Measurements from ENCODE around the gene STMND1.

Gene STMND1

GRCh38 chr6:17178326-17178725, 76.5 kb downstream of the STMND1 start:
- in situ Hi-C loops (cut with MboI; ENCODE audit: low sequenced_read_pairs, unreplicated experiment) = no loop called here
- no peak for TF ChIP-seq CTCF (IDR thresholded peaks at IDR 0.05; ENCODE audit: borderline replicate concordance, control extremely low read depth, extremely low read depth, insufficient read depth, missing control alignments)
- DNase-seq (ENCODE audit: low spot score) = no peak

GRCh38 chr6:17178754-17179529, 77.1 kb downstream of the STMND1 start:
- in situ Hi-C loops (cut with MboI; ENCODE audit: low sequenced_read_pairs, unreplicated experiment) = no loop called here
- TF ChIP-seq CTCF (IDR thresholded peaks at IDR 0.05; ENCODE audit: borderline replicate concordance, control extremely low read depth, extremely low read depth, insufficient read depth, missing control alignments) = no peak
- no peak for DNase-seq (ENCODE audit: low spot score)

- in situ Hi-C loops (cut with MboI; ENCODE audit: low sequenced_read_pairs, unreplicated experiment) = no loop called here
- TF ChIP-seq CTCF (IDR thresholded peaks at IDR 0.05; ENCODE audit: borderline replicate concordance, control extremely low read depth, extremely low read depth, insufficient read depth, missing control alignments) = no peak
- no peak for DNase-seq (ENCODE audit: low spot score)
These were observed 77.8 kb downstream of the STMND1 start for GRCh38 chr6:17179530-17180073.

Measured in GM13976 (cell line).